ENCODE measurements around the gene RMI1. TPM values are rescaled to one million over a fixed set of nuclear protein-coding genes. Genes with fewer than 3 reads are reported as not detected.

RMI1 gene
- total RNA-seq, 2 donors from 2014 or later = 3.9 to 4.3 TPM

- Histone ChIP-seq H3K4me1 (peaks cover 44% of the 10 kb centered on the region), H3K27me3 (no peaks in the 10 kb centered on the region), H3K36me3 (replicated peaks in 1 of 2; ENCODE audit: insufficient read depth in 1 of 2, low read depth in 2 of 2) (no peaks in the 10 kb centered on the region), H3K27ac (peak overlapping the region; percentile 62 to 76 (median 71)), H3K4me3 (no peak overlapping the region), H3K9me3 (no peaks in the 10 kb centered on the region)
- TF ChIP-seq CTCF (IDR thresholded peaks at IDR 0.05) (no peak), POLR2A (IDR thresholded peaks at IDR 0.05) (no peak)
- ATAC-seq = no peak
- intact Hi-C loops (cut with DNase I) = no loop called here
- DNase-seq = no peak
- WGBS, 2 donors = 96 to 98% methylated on average over 1 of the region's 1 CpG
These were observed 6.8 kb downstream of the RMI1 start for GRCh38 chr9:83987402-83987791.

DNA sequence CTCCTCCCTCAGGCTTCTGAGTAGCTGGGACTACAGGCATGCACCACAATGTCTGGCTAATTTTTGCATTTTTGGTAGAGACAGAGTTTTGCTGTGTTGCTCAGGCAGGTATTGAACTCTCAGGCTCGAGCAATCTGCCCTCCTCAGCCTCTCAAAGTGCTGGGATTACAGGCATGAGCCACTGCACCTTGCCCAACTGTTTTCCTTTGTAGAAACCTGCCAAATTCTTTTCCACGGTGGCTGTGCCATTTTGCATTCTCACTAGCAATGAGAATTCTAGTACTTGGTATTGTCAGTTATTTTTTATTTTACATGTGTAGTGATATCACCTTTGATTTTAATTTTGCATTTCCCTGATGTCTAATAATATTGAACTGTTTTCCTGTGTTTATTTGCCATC is 7.8 kb downstream of the RMI1 start:
- DNase-seq = no peak
- no peaks in the 10 kb centered on the region for H3K36me3 ChIP-seq (replicated peaks in 1 of 2; ENCODE audit: insufficient read depth in 1 of 2, low read depth in 2 of 2)
- H3K27ac ChIP-seq = no peak overlapping the region
- ATAC-seq = no peak
- H3K4me3 ChIP-seq = no peak overlapping the region
- intact Hi-C loops (cut with DNase I) = no loop called here
- peaks cover 48% of the 10 kb centered on the region for H3K4me1 ChIP-seq
- H3K9me3 ChIP-seq = no peaks in the 10 kb centered on the region
- H3K27me3 ChIP-seq = no peaks in the 10 kb centered on the region
- TF ChIP-seq CTCF (IDR thresholded peaks at IDR 0.05) = no peak
- TF ChIP-seq POLR2A (IDR thresholded peaks at IDR 0.05) = no peak
- 29 to 52% methylated on average over 2 of the region's 2 CpGs for WGBS, 2 donors

GRCh38 chr9:83991355-83991754 is 10.8 kb downstream of the RMI1 start:
- DNase-seq = no peak
- WGBS, 2 donors = 88 to 89% methylated on average over 1 of the region's 1 CpG

DNA sequence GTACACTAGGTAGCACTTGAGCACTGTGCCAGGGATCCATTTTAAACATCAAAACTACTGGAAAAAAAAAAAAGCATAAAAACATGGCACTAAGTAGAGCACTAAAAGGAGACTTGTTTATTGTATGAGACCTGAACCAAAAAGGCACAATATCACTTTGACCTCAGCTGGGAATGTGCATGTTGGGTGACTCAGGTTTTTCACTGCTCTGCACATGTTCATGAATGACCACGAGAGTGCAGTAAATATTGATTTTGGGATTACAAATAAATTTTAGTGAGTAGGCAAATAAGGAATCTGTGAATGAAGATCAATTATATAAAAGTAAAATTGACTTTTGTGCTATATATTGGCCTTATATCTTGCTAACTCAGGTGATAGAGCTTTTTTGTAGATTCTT is 11.8 kb downstream of the RMI1 start:
- WGBS, 2 donors = 11 to 19% methylated on average over 1 of the region's 1 CpG
- H3K27ac ChIP-seq = peak overlapping the region in 2 of 4 donors; percentile 1 to 3
- DNase-seq = peak in 3 of 4 donors; percentile 35 to 47 (median 45)
- H3K9me3 ChIP-seq = no peaks in the 10 kb centered on the region
- ATAC-seq = peak; percentile 79
- intact Hi-C loops (cut with DNase I) = no loop called here
- no peaks in the 10 kb centered on the region for H3K36me3 ChIP-seq (replicated peaks in 1 of 2; ENCODE audit: insufficient read depth in 1 of 2, low read depth in 2 of 2)
- H3K27me3 ChIP-seq = no peaks in the 10 kb centered on the region
- H3K4me3 ChIP-seq = no peak overlapping the region
- peaks cover 27% of the 10 kb centered on the region for H3K4me1 ChIP-seq
- TF ChIP-seq CTCF (IDR thresholded peaks at IDR 0.05) (peak in 3 of 7 experiments; percentile 27 to 35 (median 29)), POLR2A (IDR thresholded peaks at IDR 0.05) (no peak)

More at GRCh38 chr9:83991355-83991754, 10.8 kb downstream of the RMI1 start:
- intact Hi-C loops (cut with DNase I) = no loop called here
- ATAC-seq = no peak
- H3K36me3 ChIP-seq (replicated peaks in 1 of 2; ENCODE audit: insufficient read depth in 1 of 2, low read depth in 2 of 2) = no peaks in the 10 kb centered on the region
- H3K4me1 ChIP-seq = peaks cover 36% of the 10 kb centered on the region
- TF ChIP-seq POLR2A (IDR thresholded peaks at IDR 0.05) = no peak
- TF ChIP-seq CTCF (IDR thresholded peaks at IDR 0.05) = no peak
- H3K9me3 ChIP-seq = no peaks in the 10 kb centered on the region
- H3K27ac ChIP-seq = no peak overlapping the region
- no peak overlapping the region for H3K4me3 ChIP-seq
- H3K27me3 ChIP-seq = no peaks in the 10 kb centered on the region

DNA sequence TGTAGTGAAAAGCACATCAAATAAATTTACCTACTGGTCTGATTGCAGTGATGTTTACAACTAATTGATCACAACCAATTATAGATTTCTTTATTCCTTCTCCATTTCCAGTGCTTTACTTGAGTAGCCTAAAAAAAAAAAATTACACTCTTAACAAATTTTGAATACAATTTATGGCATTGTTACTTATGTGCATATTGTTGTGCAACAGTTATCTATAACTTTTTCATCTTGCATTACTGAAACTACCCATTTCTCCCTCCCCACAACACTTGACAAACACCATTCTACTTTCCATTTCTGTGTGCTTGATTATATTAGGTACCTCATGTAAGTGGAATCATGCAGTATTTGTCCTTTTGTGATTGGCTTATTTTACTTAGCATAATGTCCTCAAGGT is 12.3 kb downstream of the RMI1 start:
- no peak for DNase-seq
- intact Hi-C loops (cut with DNase I) = no loop called here
- H3K9me3 ChIP-seq = no peaks in the 10 kb centered on the region
- H3K27me3 ChIP-seq = no peaks in the 10 kb centered on the region
- peaks cover 22% of the 10 kb centered on the region for H3K4me1 ChIP-seq
- TF ChIP-seq CTCF (IDR thresholded peaks at IDR 0.05) (no peak), POLR2A (IDR thresholded peaks at IDR 0.05) (no peak)
- H3K4me3 ChIP-seq = no peak overlapping the region
- no peak for ATAC-seq
- H3K27ac ChIP-seq = no peak overlapping the region
- no peaks in the 10 kb centered on the region for H3K36me3 ChIP-seq (replicated peaks in 1 of 2; ENCODE audit: insufficient read depth in 1 of 2, low read depth in 2 of 2)

All from body of pancreas (tissue), 4 donors.